Esophagus (tissue), 2 donors: ENCODE results near the gene LIG3. TPM values are rescaled to one million over a fixed set of nuclear protein-coding genes. Genes with fewer than 3 reads are reported as not detected.

Source experiments
- H3K27ac ChIP-seq, 2 donors: one replicate each; pipeline ENCODE4 v1.5.1; 2013; ENCODE audit warnings: low read depth in 2 of 2, mild to moderate bottlenecking in 2 of 2, inconsistent platforms in 1 of 2, low read length in 1 of 2, moderate library complexity in 1 of 2
- H3K27me3 ChIP-seq, 2 donors: one replicate each; pipeline ENCODE4 v1.6.1; 2013; ENCODE audit warnings: low read length in 2 of 2, control low read depth in 1 of 2, mild to moderate bottlenecking in 1 of 2; ENCODE audit not compliant: insufficient read depth in 2 of 2, control insufficient read depth in 1 of 2
- H3K36me3 ChIP-seq, 2 donors: one replicate each; pipeline ENCODE4 v1.6.1; 2013; ENCODE audit warnings: low read length in 1 of 2; ENCODE audit not compliant: control insufficient read depth in 2 of 2, insufficient read depth in 2 of 2
- H3K4me1 ChIP-seq, 2 donors: one replicate each; pipeline ENCODE4 v1.6.1; 2013; ENCODE audit warnings: low read length in 1 of 2; ENCODE audit not compliant: control insufficient read depth in 2 of 2, insufficient read depth in 2 of 2
- H3K4me3 ChIP-seq, 2 donors: one replicate each; pipeline ENCODE4 v1.5.1; 2013; ENCODE audit warnings: low read length in 2 of 2, mild to moderate bottlenecking in 2 of 2, low read depth in 1 of 2, moderate library complexity in 1 of 2
- H3K9me3 ChIP-seq, 2 donors: one replicate each; pipeline ENCODE4 v1.6.1; 2013; ENCODE audit warnings: mild to moderate bottlenecking in 2 of 2, low read depth in 1 of 2, low read length in 1 of 2, moderate library complexity in 1 of 2; ENCODE audit not compliant: control insufficient read depth in 2 of 2, insufficient read depth in 1 of 2
- WGBS, 2 donors: extraction: QIAGEN DNeasy Blood & Tissue Kit; methylation state at CpG; one replicate each; pipeline ENCODE4 v1.1.7; 2013; 5-methylcytosine and 5-hydroxymethylcytosine counted together
- polyA plus RNA-seq, 2 donors: library from polyadenylated mRNA; stranded (reverse); fragments of 200-250 nt; gene quantifications; one replicate each; pipeline ENCODE4 v1.2.3, GENCODE V29; 2013
- donor health status: healthy with polysubstance abuse.
- donor health status: Bipolar disorder and iron deficiency.

Gene LIG3
- polyA plus RNA-seq, 2 donors = 6.2 to 9.2 TPM

DNA sequence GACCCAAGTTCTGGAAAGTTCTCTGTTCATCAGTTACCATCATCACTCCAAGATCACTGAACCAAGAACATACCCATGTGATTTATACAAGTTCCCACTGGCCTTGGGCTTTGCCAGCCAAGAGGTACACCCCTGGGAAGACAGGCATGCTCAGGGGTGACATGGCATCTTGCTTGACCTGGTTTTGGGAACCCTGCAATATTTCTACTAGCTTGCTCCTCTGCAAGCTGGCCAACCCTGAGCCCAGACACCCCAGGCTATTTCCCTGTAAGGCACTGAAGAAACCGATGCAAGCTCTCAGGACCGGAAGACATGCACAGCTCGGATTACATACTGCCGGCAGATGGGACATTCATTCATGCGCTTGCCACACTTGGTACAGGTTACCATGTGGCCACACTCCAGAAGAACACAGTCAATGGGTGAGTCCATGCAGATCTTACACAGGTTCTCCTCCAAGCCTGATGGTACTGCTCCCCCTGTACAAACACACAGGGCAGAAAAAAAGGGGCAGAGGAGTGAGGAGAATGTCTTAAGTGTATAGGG lies 31.4 kb downstream of the LIG3 start:
- Histone ChIP-seq H3K27ac (no peak overlapping the region), H3K4me3 (no peak overlapping the region), H3K36me3 (peaks cover 6 to 29% of the 10 kb centered on the region in 2 donors), H3K9me3 (no peaks in the 10 kb centered on the region), H3K27me3 (no peaks in the 10 kb centered on the region), H3K4me1 (peaks cover 0 to 3% of the 10 kb centered on the region in 2 donors)
- 64 to 72% methylated on average over 5 of the region's 5 CpGs for WGBS, 2 donors

DNA sequence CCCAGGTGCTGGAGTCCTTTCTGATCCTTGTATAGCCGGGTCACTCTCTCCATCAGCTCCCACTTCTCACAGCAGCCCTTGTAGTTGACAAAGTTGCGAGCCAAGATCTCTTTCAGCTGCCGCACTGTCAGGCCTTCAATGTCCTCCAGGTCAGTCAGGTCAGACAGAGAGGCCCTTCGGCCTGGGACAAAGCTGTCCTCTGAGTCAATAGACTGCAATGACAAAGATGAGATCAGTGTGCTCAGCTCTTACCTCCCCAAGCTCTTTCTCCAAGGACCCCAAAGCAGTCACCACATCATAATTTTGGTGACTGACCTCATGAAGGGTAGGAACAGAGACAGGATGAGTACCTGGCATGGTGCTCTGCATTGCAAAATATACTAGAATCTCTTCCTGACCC lies 36.1 kb downstream of the LIG3 start:
- H3K27me3 ChIP-seq = no peaks in the 10 kb centered on the region
- peaks cover 2 to 9% of the 10 kb centered on the region in 2 donors for H3K4me1 ChIP-seq
- 97% methylated on average over 4 of the region's 4 CpGs for WGBS, 2 donors
- peaks cover 12 to 33% of the 10 kb centered on the region in 2 donors for H3K36me3 ChIP-seq
- H3K4me3 ChIP-seq = no peak overlapping the region
- H3K9me3 ChIP-seq = no peaks in the 10 kb centered on the region
- H3K27ac ChIP-seq = no peak overlapping the region

DNA sequence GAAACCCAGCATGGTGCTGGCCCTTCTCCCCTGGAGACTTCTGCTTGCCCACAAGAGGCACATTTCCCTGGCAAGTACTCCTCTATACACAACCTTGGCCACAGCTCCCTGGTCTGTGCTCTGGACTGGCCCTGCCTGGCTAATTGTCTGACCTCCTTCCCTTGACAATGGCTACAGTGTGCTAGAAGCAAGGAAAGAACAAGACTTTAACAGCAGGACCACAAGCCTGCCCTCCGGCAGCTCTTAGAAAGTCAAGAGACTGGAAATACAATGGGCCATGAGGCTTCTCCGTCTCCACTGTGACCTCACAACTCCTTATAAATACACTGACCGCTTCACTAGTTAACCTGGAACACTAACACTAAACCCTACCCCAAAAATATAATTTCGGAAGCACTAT lies 36.7 kb downstream of the LIG3 start:
- Histone ChIP-seq H3K27me3 (no peaks in the 10 kb centered on the region), H3K27ac (no peak overlapping the region), H3K36me3 (peaks cover 12 to 28% of the 10 kb centered on the region in 2 donors), H3K9me3 (no peaks in the 10 kb centered on the region), H3K4me3 (no peak overlapping the region), H3K4me1 (peaks cover 3 to 8% of the 10 kb centered on the region in 2 donors)
- WGBS, 2 donors = 96% methylated on average over 4 of the region's 4 CpGs

DNA sequence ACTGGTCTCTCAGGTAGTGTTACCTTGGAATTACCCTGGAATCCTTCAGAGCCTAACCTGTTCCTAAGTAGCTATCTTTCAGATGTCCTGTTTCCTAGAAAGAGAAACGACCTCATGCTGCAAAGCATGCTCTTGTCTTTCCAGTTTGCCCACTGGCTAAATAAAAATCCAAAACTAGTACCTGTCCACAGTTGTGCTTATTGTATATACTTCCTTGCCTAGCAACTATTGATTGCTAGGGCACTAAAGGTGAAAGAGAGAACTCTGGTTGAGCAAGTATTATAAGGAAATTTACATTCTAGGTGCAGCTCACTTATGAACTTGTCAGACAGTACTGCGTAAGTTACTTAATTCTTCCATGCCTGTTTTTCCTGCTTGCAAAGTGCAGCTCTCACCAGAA lies 38.5 kb downstream of the LIG3 start:
- Histone ChIP-seq H3K36me3 (peaks cover 12 to 25% of the 10 kb centered on the region in 2 donors), H3K27ac (peak overlapping the region in 1 of 2 donors; percentile 74), H3K4me3 (no peak overlapping the region), H3K4me1 (peaks cover 3 to 14% of the 10 kb centered on the region in 2 donors), H3K9me3 (no peaks in the 10 kb centered on the region), H3K27me3 (no peaks in the 10 kb centered on the region)
- WGBS, 2 donors = 69 to 75% methylated on average over 2 of the region's 2 CpGs

DNA sequence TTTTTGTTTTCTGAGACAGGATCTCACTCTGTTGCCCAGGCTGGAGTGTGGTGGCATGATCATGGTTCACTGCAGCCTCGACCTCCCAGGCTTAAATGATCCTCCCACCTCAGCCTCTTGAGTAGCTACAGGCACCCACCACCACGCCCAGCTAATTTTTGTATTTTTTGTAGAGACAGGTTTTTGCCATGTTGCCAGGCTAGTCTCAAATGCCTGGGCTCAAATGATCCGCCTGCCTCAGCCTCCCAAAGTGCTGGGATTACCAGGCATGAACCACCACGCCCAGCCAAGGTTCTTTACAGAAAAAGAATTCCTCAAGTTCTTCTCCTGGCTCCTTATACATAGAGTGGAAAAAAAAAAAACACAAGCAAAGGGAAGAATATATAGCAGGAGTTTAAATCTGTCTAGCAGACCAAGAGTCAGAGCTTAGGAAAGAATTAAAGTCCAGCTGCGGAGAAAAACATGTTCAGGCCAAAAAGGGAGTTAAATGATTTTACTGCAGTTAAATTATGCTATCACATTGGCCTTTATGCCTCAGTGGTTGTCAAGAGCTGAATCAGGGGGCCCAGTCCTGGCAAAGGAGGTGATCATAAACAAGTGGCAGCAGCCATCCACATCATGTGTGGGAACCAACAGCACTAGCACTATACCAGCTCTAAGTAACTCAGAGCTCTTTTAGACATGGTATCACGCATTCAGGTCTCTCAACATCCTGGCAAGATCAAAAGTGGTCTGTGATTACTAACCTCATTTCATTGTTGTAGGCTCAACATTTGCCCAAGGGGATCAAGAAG lies 39.3 kb downstream of the LIG3 start:
- Histone ChIP-seq H3K27ac (peak overlapping the region; percentile 74 to 89), H3K4me1 (peaks cover 3 to 16% of the 10 kb centered on the region in 2 donors), H3K9me3 (no peaks in the 10 kb centered on the region), H3K27me3 (no peaks in the 10 kb centered on the region), H3K4me3 (no peak overlapping the region), H3K36me3 (peaks cover 8 to 20% of the 10 kb centered on the region in 2 donors)
- WGBS, 2 donors = 77 to 84% methylated on average over 6 of the region's 6 CpGs

DNA sequence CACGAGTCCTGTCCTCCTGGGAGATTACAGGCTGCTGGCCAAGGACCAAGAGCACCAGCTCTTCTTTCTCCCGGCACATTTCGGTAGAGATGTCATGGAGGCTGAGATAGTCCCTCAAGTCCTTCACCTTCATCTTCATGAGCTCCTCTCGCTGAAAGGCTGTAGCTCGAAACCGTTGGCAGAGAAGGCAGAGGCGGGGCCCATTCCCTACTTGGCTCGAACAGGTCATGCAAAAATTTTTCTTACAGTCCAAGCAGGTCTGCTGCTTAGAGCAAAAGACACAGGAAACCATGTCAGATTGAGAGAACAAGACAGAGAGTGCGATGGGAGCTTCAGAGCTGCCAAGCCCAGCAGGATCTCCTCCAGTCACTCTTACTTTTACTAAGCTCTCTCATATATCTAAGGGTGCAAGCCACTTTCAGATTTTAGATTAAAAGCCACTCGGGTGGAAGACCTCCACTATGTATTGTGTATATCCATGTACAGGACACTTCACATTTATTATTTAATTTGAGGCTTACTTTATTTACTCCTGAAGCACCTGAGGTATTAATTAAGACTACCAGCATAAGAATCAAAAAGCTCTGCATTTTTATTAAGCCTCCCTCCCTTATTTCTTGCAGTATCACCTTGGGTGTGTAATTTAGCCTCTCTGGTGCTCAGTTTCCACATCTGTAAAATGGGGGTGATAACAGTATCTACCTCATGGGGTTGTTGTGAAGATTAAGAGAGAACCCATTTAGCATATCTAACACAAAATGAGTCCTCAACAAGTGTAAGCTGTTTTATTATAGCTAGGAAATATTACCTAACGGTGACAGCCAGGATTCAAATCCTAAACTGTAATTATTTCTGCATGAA lies 41.4 kb downstream of the LIG3 start:
- Histone ChIP-seq H3K4me1 (peaks cover 3 to 17% of the 10 kb centered on the region in 2 donors), H3K27ac (peak overlapping the region; percentile 35 to 59), H3K27me3 (no peaks in the 10 kb centered on the region), H3K36me3 (peaks cover 9 to 14% of the 10 kb centered on the region in 2 donors), H3K4me3 (no peak overlapping the region), H3K9me3 (no peaks in the 10 kb centered on the region)
- WGBS, 2 donors = 70 to 72% methylated on average over 11 of the region's 11 CpGs

DNA sequence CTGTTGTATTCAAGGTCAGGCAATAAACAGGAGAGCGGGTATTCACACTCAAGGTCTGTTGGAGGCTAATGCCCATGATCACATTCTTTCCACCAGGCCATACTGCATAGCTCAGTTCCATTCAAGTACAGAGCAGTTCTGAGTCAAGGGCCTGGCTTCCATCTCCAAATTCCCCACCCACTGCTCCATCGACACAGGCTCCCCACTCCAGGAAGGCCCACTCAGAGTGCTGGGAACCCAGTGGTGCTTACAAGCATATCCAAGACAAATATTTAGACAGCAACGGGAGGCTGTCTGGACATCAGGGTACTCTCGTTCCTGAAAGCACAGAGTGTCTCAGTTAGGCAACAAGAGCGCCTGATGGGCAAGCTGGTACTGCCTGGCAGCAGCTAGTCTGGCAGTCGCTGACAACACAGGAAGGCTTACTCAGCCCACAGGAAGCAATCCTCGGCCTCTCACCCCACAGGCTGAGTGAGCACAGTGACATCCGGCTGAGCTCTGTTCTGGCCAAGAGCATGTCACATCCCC lies 42.3 kb downstream of the LIG3 start:
- 21 to 31% methylated on average over 8 of the region's 8 CpGs for WGBS, 2 donors
- peaks cover 6 to 10% of the 10 kb centered on the region in 2 donors for H3K36me3 ChIP-seq
- H3K4me3 ChIP-seq = no peak overlapping the region
- peak overlapping the region; percentile 89 to 95 for H3K27ac ChIP-seq
- peaks cover 3 to 17% of the 10 kb centered on the region in 2 donors for H3K4me1 ChIP-seq
- H3K27me3 ChIP-seq = no peaks in the 10 kb centered on the region
- no peaks in the 10 kb centered on the region for H3K9me3 ChIP-seq

DNA sequence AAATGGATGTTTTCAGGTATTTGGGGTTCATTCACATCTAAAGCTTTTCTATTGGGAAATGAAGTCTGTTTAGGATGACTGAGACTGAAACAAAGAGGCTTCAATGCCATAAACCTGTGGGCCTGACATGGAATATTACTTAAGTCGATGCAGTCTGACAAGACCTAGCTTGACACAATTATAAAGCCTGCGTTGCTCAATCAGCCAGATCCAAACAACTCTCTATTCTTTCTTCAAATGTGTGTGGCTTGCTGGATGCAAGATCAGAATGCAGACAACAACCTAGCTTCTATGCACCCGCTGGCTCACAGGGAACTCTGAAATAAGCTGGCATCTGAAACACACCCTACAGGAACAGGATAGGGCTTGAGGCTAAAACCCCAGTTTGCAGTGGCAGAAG lies 43.2 kb downstream of the LIG3 start:
- WGBS, 2 donors = 53 to 72% methylated on average over 3 of the region's 3 CpGs
- peak overlapping the region; percentile 70 to 84 for H3K27ac ChIP-seq
- no peaks in the 10 kb centered on the region for H3K27me3 ChIP-seq
- peaks cover 3 to 17% of the 10 kb centered on the region in 2 donors for H3K4me1 ChIP-seq
- H3K4me3 ChIP-seq = no peak overlapping the region
- H3K36me3 ChIP-seq = peaks cover 6 to 10% of the 10 kb centered on the region in 2 donors
- H3K9me3 ChIP-seq = no peaks in the 10 kb centered on the region

DNA sequence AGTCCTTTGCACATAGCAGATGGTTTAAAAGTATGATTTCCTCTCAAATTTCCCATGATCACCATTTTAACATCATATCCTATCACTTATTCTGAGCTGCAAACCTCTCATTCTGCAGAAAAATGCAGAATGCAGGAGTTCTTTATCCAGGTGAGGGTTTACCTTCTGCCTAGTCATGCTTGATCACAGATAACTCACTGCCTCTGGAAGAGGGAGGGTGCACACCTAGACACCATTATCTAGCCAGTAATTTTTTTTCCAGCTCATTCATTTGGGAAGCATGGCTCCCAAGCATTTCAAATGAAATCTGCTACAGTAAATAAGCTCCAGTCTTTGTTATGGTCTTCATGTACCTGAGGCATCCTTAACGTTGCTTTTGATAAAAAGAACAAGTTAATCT lies 45.2 kb downstream of the LIG3 start:
- no peak overlapping the region for H3K27ac ChIP-seq
- H3K9me3 ChIP-seq = no peaks in the 10 kb centered on the region
- WGBS, 2 donors = 57 to 80% methylated on average over 1 of the region's 1 CpG
- H3K4me3 ChIP-seq = no peak overlapping the region
- H3K27me3 ChIP-seq = no peaks in the 10 kb centered on the region
- H3K36me3 ChIP-seq = peaks cover 4 to 10% of the 10 kb centered on the region in 2 donors
- H3K4me1 ChIP-seq = peaks cover 3 to 17% of the 10 kb centered on the region in 2 donors
